Neutrophil (primary cell): ENCODE results near the gene PKD2.
"Not testable (repeated sequence)": the region's sequence is repeated elsewhere in the genome, so short reads cannot be mapped to it uniquely, and the experiment has no call there.

Experiments used
- H3K27ac ChIP-seq: fragments of 200-600 bp; sonication (generic); 2 replicates; pipeline ENCODE4 v1.5.1; 2016; ENCODE audit warnings: mild to moderate bottlenecking, moderate library complexity
- H3K27me3 ChIP-seq: fragments of 200-600 bp; sonication (generic); 2 replicates; pipeline ENCODE4 v1.6.0; 2016; ENCODE audit warnings: mild to moderate bottlenecking
- H3K36me3 ChIP-seq: fragments of 200-600 bp; sonication (generic); 2 replicates; pipeline ENCODE4 v1.5.1; 2017
- H3K4me1 ChIP-seq, 2 experiments: fragments of 200-600 bp in 1 of 2; sonication (generic) in 1 of 2; 1 replicate in 1 of 2; 2 replicates in 1 of 2; pipeline versions ENCODE4 v1.5.1 to v1.6.1; 2013 to 2016; ENCODE audit warnings: low read depth in 1 of 2, low read length in 1 of 2, mild to moderate bottlenecking in 1 of 2, moderate library complexity in 1 of 2; ENCODE audit not compliant: control insufficient read depth in 1 of 2, insufficient read depth in 1 of 2
- H3K4me3 ChIP-seq, 2 experiments: fragments of 200-600 bp in 1 of 2; sonication (generic) in 1 of 2; 1 replicate in 1 of 2; 2 replicates in 1 of 2; pipeline ENCODE4 v1.5.1; 2013 to 2016; ENCODE audit warnings: low read depth in 1 of 2, low read length in 1 of 2, mild to moderate bottlenecking in 1 of 2, moderate library complexity in 1 of 2
- H3K9me3 ChIP-seq: fragments of 200-600 bp; sonication (generic); 2 replicates; pipeline ENCODE4 v1.5.1; 2016
- CTCF ChIP-seq: fragments of 200-600 bp; sonication (generic); IDR thresholded peaks from 2 replicates; pipeline ENCODE4 v1.5.1; 2016; ENCODE audit warnings: antibody characterized with exemption

The PKD2 gene

DNA sequence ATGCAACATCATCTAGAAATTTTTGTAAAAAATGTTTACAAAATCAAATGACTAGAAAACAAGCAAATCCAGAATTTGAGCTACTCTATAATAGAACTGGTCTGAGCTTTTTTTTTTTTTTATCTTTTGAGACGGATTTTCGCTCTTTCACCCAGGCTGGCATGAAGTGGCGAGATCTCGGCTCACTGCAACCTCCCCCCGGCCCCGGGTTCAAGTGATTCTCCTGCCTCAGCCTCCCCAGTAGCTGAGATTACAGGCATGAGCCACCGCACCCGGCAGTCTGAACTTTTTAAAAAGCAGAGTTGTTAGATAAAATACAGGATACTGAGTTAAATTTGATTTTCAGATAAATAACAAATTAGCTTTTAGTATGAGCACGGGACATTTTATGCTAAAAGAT, 20.9 kb upstream of the PKD2 start:
- no peaks in the 10 kb centered on the region for H3K4me1 ChIP-seq
- no peaks in the 10 kb centered on the region for H3K9me3 ChIP-seq
- no peak overlapping the region for H3K27ac ChIP-seq
- no peak for TF ChIP-seq CTCF
- H3K4me3 ChIP-seq = no peak overlapping the region
- no peaks in the 10 kb centered on the region for H3K27me3 ChIP-seq
- no peaks in the 10 kb centered on the region for H3K36me3 ChIP-seq

DNA sequence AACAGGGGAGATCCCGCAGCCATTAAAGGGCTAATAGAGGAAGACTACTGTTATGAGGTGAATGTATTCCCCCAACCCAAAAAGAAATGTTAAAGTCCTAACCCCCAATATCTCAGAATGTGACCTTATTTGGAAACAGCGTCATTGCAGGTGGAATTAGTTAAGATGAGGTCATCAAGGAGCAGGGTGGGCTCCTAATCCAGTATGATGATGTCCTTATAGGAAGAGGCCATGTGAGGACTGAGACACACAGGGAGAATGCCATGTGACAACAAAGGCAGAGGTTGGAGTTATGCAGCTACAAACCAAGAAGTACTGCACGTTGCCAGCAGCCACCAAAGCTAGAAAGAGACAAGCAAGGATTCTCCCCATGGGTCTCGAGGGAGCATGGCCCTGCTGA, 17.7 kb upstream of the PKD2 start:
- no peaks in the 10 kb centered on the region for H3K9me3 ChIP-seq
- H3K27me3 ChIP-seq = no peaks in the 10 kb centered on the region
- H3K36me3 ChIP-seq = no peaks in the 10 kb centered on the region
- H3K4me1 ChIP-seq = no peaks in the 10 kb centered on the region
- H3K4me3 ChIP-seq = no peak overlapping the region
- TF ChIP-seq CTCF = no peak
- no peak overlapping the region for H3K27ac ChIP-seq

GRCh38 chr4:87995435-87995834, 12.0 kb upstream of the PKD2 start:
- Histone ChIP-seq H3K4me3 (no peak overlapping the region), H3K9me3 (no peaks in the 10 kb centered on the region), H3K4me1 (no peaks in the 10 kb centered on the region), H3K27me3 (no peaks in the 10 kb centered on the region), H3K27ac (no peak overlapping the region), H3K36me3 (no peaks in the 10 kb centered on the region)
- no peak for TF ChIP-seq CTCF

DNA sequence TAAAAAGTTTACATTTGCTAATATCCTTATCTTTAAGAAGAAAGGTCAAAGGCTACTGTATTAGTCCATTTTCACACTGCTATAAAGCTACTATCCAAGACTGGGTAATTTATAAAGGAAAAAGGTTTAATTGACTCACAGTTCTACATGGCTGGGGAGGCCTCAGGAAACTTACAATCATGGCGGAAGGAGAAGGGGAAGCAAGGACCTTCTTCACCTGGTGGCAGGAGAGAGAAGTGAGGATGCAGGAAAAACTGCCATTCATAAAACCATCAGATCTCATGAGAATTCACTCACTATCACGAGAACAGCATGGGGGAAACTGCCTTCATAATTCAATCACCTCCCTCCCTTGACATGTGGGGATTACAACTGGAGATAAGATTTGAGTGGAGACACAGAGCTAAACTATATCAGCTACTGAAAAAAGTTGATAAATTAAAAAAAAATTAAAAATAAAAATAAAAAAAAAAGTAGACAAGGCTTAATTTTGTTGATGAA, 8.2 kb upstream of the PKD2 start:
- not testable (repeated sequence) for H3K36me3 ChIP-seq, H3K27ac ChIP-seq, H3K9me3 ChIP-seq, H3K27me3 ChIP-seq, H3K4me1 ChIP-seq, H3K4me3 ChIP-seq

- H3K27ac ChIP-seq = no peak overlapping the region
- H3K36me3 ChIP-seq = no peaks in the 10 kb centered on the region
- H3K4me3 ChIP-seq = no peak overlapping the region
- no peaks in the 10 kb centered on the region for H3K9me3 ChIP-seq
- peaks cover 7% of the 10 kb centered on the region for H3K27me3 ChIP-seq
- TF ChIP-seq CTCF = no peak
- no peaks in the 10 kb centered on the region for H3K4me1 ChIP-seq
These were observed 5.6 kb upstream of the PKD2 start for GRCh38 chr4:88001871-88002270.

DNA sequence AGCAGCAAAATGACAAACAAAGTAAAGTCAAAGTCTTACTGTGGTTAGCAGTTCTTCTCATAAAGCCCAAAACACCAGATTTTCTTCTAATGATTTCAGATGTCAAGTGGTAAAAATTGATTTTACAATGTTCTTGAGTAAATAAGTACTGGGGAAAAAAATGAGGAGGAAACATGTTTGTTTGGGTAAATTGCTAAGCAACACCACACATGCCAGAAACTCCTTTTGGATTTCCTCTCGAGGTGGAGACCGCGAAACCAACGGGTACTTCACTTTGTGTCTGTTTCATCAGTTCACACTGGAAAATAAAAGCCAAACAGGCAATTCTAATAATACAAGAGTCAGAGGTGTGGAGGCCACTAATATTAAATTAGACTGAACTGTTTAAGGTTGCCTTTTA, 4.6 kb upstream of the PKD2 start:
- Histone ChIP-seq H3K27ac (no peak overlapping the region), H3K4me3 (no peak overlapping the region), H3K4me1 (peaks cover 0 to 3% of the 10 kb centered on the region in 2 experiments), H3K36me3 (no peaks in the 10 kb centered on the region), H3K9me3 (no peaks in the 10 kb centered on the region), H3K27me3 (peaks cover 12% of the 10 kb centered on the region)
- no peak for TF ChIP-seq CTCF
